ENCODE measurements around the gene CHMP1B.
"Not testable (repeated sequence)": the region's sequence is repeated elsewhere in the genome, so short reads cannot be mapped to it uniquely, and the experiment has no call there.

CHMP1B gene

GRCh38 chr18:11871501-11871900, 20.3 kb downstream of the CHMP1B start:
- DNase-seq (ENCODE audit: low spot score): peak; percentile 15

- DNase-seq (ENCODE audit: low spot score): no peak
Measured at GRCh38 chr18:11872479-11873136, 21.4 kb downstream of the CHMP1B start.

- DNase-seq (ENCODE audit: low spot score): no peak
Measured at GRCh38 chr18:11873670-11874340, 22.6 kb downstream of the CHMP1B start.

GRCh38 chr18:11874676-11875075, 23.5 kb downstream of the CHMP1B start:
- no peak for DNase-seq (ENCODE audit: low spot score)

- DNase-seq (ENCODE audit: low spot score): no peak
Measured at GRCh38 chr18:11877497-11878135, 26.4 kb downstream of the CHMP1B start.

GRCh38 chr18:11880586-11881304, 29.5 kb downstream of the CHMP1B start:
- DNase-seq (ENCODE audit: low spot score): no peak

- no peak for DNase-seq (ENCODE audit: low spot score)
Measured at GRCh38 chr18:11882636-11883035, 31.4 kb downstream of the CHMP1B start.

GRCh38 chr18:11883153-11883552, 31.9 kb downstream of the CHMP1B start:
- DNase-seq (ENCODE audit: low spot score): no peak

- DNase-seq (ENCODE audit: low spot score): no peak
Measured at GRCh38 chr18:11884396-11885030, 33.3 kb downstream of the CHMP1B start.

- no peak for DNase-seq (ENCODE audit: low spot score)
Measured at GRCh38 chr18:11885278-11885947, 34.2 kb downstream of the CHMP1B start.

- DNase-seq (ENCODE audit: low spot score): no peak
Measured at GRCh38 chr18:11886577-11887110, 35.4 kb downstream of the CHMP1B start.

- no peak for DNase-seq (ENCODE audit: low spot score)
Measured at GRCh38 chr18:11887328-11888128, 36.3 kb downstream of the CHMP1B start.

GRCh38 chr18:11888726-11889125, 37.5 kb downstream of the CHMP1B start:
- no peak for DNase-seq (ENCODE audit: low spot score)

GRCh38 chr18:11889284-11889683, 38.1 kb downstream of the CHMP1B start:
- DNase-seq (ENCODE audit: low spot score): no peak

GRCh38 chr18:11891737-11892136, 40.5 kb downstream of the CHMP1B start:
- no peak for DNase-seq (ENCODE audit: low spot score)

- not testable (repeated sequence) for DNase-seq (ENCODE audit: low spot score)
Measured at GRCh38 chr18:11892438-11892837, 41.2 kb downstream of the CHMP1B start.

- no peak for DNase-seq (ENCODE audit: low spot score)
Measured at GRCh38 chr18:11897781-11898180, 46.6 kb downstream of the CHMP1B start.

GRCh38 chr18:11899063-11899462, 47.9 kb downstream of the CHMP1B start:
- no peak for DNase-seq (ENCODE audit: low spot score)

GRCh38 chr18:11901826-11902438, 50.7 kb downstream of the CHMP1B start:
- no peak for DNase-seq (ENCODE audit: low spot score)

Measured in CD4-positive, alpha-beta T cell treated with Interleukin-15 for 4 hours (primary cell).